A549 (cell line): ENCODE data around the gene SLC26A5.

Source experiments
- CEBPB ChIP-seq, 2 experiments: fragments of >200 bp in 1 of 2; sonication (Bioruptor Twin) in 1 of 2; formaldehyde crosslinking in 1 of 2; IDR thresholded peaks; 2 replicates each; pipeline ENCODE4 v1.6.1; 2012 to 2016
- CTCF ChIP-seq: fragments of >200 bp; sonication (Bioruptor Twin); formaldehyde crosslinking; IDR thresholded peaks from 3 replicates; pipeline ENCODE4 v1.5.1; 2016
- ELK1 ChIP-seq: fragments of 150-350 bp; IDR thresholded peaks from 2 replicates; pipeline ENCODE4 v1.6.1; 2014; ENCODE audit warnings: low read depth, mild to moderate bottlenecking, low read length
- EP300 ChIP-seq, 2 experiments: fragments of >200 bp; sonication (Bioruptor Twin); formaldehyde crosslinking; IDR thresholded peaks; 2 replicates in 1 of 2; 3 replicates in 1 of 2; pipeline ENCODE4 v1.6.1; 2016 to 2017
- FOSL2 ChIP-seq, 2 experiments: fragments of 450-650 bp in 1 of 2; fragments of >200 bp in 1 of 2; sonication (Bioruptor Twin) in 1 of 2; formaldehyde crosslinking; IDR thresholded peaks; 2 replicates each; pipeline versions ENCODE4 v1.5.0 to v1.6.1; 2016 to 2020; ENCODE audit warnings: mild to moderate bottlenecking in 1 of 2, moderate library complexity in 1 of 2
- HEYL ChIP-seq: fragments of 250-450 bp; sonication (Bioruptor Pico); IDR thresholded peaks from 2 replicates; pipeline ENCODE4 v1.8.0; 2021; ENCODE audit warnings: mild to moderate bottlenecking, moderate library complexity
- HOXA7 ChIP-seq: fragments of 250-450 bp; sonication (Bioruptor Pico); IDR thresholded peaks from 2 replicates; pipeline ENCODE4 v1.5.0; 2020; ENCODE audit warnings: mild to moderate bottlenecking, moderate library complexity
- RAD21 ChIP-seq, 2 experiments: fragments of >200 bp in 1 of 2; sonication (Bioruptor Twin) in 1 of 2; formaldehyde crosslinking in 1 of 2; IDR thresholded peaks in 1 of 2; conservative IDR thresholded peaks in 1 of 2; 2 replicates in 1 of 2; 3 replicates in 1 of 2; pipeline ENCODE4 v1.6.1; 2012 to 2018; ENCODE audit warnings: inconsistent platforms in 1 of 2
- REST ChIP-seq: fragments of 200-600 bp; sonication (generic); IDR thresholded peaks from 2 replicates; pipeline ENCODE4 v1.6.1; 2016; ENCODE audit warnings: antibody characterized with exemption, mild to moderate bottlenecking, moderate library complexity
- TP53 ChIP-seq: fragments of 250-450 bp; sonication (Bioruptor Pico); IDR thresholded peaks from 2 replicates; pipeline ENCODE4 v1.5.0; 2021; ENCODE audit warnings: mild to moderate bottlenecking, moderate library complexity
- TF ChIP-seq, protein P1 (sequence below): fragments of 450-650 bp; IDR thresholded peaks from 2 replicates; pipeline ENCODE4 v1.6.1; 2014; ENCODE audit warnings: antibody characterized with exemption
- TF ChIP-seq, protein P2 (sequence below): fragments of >200 bp; sonication (Bioruptor Twin); formaldehyde crosslinking; IDR thresholded peaks from 3 replicates; pipeline ENCODE4 v1.6.1; 2016

- TF ChIP-seq CTCF (no peak), HOXA7 (CRISPR knock-in tag) (no peak), HEYL (no peak), EP300 (IDR thresholded peaks at IDR 0.05) (no peak), RAD21 (conservative IDR thresholded peaks at IDR 0.05 in 1 of 2, IDR thresholded peaks at IDR 0.05 in 1 of 2) (no peak), ELK1 (no peak), TP53 (CRISPR knock-in tag) (no peak), FOSL2 (IDR thresholded peaks at IDR 0.05) (no peak), FOSL2 (CRISPR knock-in tag; IDR thresholded peaks at IDR 0.05) (no peak), REST (no peak), CEBPB (IDR thresholded peaks at IDR 0.05) (no peak)
- TF ChIP-seq, protein P1, sequence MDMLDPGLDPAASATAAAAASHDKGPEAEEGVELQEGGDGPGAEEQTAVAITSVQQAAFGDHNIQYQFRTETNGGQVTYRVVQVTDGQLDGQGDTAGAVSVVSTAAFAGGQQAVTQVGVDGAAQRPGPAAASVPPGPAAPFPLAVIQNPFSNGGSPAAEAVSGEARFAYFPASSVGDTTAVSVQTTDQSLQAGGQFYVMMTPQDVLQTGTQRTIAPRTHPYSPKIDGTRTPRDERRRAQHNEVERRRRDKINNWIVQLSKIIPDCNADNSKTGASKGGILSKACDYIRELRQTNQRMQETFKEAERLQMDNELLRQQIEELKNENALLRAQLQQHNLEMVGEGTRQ, result no peak
- TF ChIP-seq, protein P2, sequence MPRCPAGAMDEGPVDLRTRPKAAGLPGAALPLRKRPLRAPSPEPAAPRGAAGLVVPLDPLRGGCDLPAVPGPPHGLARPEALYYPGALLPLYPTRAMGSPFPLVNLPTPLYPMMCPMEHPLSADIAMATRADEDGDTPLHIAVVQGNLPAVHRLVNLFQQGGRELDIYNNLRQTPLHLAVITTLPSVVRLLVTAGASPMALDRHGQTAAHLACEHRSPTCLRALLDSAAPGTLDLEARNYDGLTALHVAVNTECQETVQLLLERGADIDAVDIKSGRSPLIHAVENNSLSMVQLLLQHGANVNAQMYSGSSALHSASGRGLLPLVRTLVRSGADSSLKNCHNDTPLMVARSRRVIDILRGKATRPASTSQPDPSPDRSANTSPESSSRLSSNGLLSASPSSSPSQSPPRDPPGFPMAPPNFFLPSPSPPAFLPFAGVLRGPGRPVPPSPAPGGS, result no peak
Measured at GRCh38 chr7:103387242-103387641, 58.8 kb downstream of the SLC26A5 start.
